Naive thymus-derived CD8-positive, alpha-beta T cell (primary cell): Measurements from ENCODE around the gene RUNDC3A. TPM values are rescaled to one million over a fixed set of nuclear protein-coding genes. Genes with fewer than 3 reads are reported as not detected.
A peak's percentile ranks its signal among the peaks of the same experiment; 100 is the strongest.
"Not testable (repeated sequence)": the region's sequence is repeated elsewhere in the genome, so short reads cannot be mapped to it uniquely, and the experiment has no call there.

Experiments used
- ATAC-seq, 2 donors: fragments of 150-1000 bp; cut with Tn5 transposase in 1 of 2; sonication (Bioruptor Pico), chemical (Tn5 transposase) in 1 of 2; 1 replicate in 1 of 2; 2 replicates in 1 of 2; pipeline ENCODE4 v1.10.0; 2021; ENCODE audit warnings: mild to moderate bottlenecking in 2 of 2, moderate library complexity in 2 of 2
- POLR2A ChIA-PET: fragments of 350-600 bp; sonication (Branson Sonifier 250); formaldehyde crosslinking; loops from one replicate; lab custom pipeline; 2021; ENCODE audit warnings: antibody characterized with exemption; lab: Charles Lee
- DNase-seq, 10 donors: peaks; one replicate each; pipeline versions ENCODE4 v3.0.0 to v3.0.0-alpha.2; 2020 to 2022
- H3K27ac Mint-ChIP-seq, 10 donors: one replicate each; pipeline ENCODE4 v1.8.0; 2020 to 2022; ENCODE audit warnings: mild to moderate bottlenecking in 10 of 10, mixed read lengths in 10 of 10, moderate library complexity in 4 of 10, inconsistent platforms in 1 of 10
- H3K27me3 Mint-ChIP-seq, 5 donors: one replicate each; pipeline ENCODE4 v1.8.0; 2021 to 2022; ENCODE audit warnings: mixed read lengths in 5 of 5
- H3K36me3 Mint-ChIP-seq, 3 donors: one replicate each; pipeline ENCODE4 v1.8.0; 2020 to 2022; ENCODE audit warnings: mixed read lengths in 3 of 3, mild to moderate bottlenecking in 2 of 3, inconsistent platforms in 1 of 3
- H3K4me1 Mint-ChIP-seq, 4 donors: one replicate each; pipeline ENCODE4 v1.8.0; 2021 to 2022; ENCODE audit warnings: mixed read lengths in 4 of 4
- H3K4me3 Mint-ChIP-seq, 10 donors: one replicate each; pipeline ENCODE4 v1.8.0; 2020 to 2022; ENCODE audit warnings: mild to moderate bottlenecking in 10 of 10, mixed read lengths in 10 of 10, moderate library complexity in 6 of 10, inconsistent platforms in 1 of 10
- H3K9me3 Mint-ChIP-seq, 9 donors: one replicate each; pipeline ENCODE4 v1.8.0; 2020 to 2022; ENCODE audit warnings: mixed read lengths in 9 of 9, mild to moderate bottlenecking in 3 of 9, inconsistent platforms in 1 of 9, moderate library complexity in 1 of 9
- polyA plus RNA-seq, 3 donors: library from polyadenylated mRNA; unstranded; fragments of 300-500 nt; fragmentation: Illumina TruSeq; gene quantifications; one replicate each; pipeline ENCODE4 v1.2.3, GENCODE V29; 2021
- total RNA-seq, 8 experiments: library from RNA in 2 of 8; stranded (reverse) in 2 of 8; gene quantifications; one replicate each; pipeline ENCODE4 v1.2.3 and lab custom pipeline; 2021 to 2026

RUNDC3A gene
- total and polyA plus RNA-seq, 5 experiments from 2014 or later: not detected

DNA sequence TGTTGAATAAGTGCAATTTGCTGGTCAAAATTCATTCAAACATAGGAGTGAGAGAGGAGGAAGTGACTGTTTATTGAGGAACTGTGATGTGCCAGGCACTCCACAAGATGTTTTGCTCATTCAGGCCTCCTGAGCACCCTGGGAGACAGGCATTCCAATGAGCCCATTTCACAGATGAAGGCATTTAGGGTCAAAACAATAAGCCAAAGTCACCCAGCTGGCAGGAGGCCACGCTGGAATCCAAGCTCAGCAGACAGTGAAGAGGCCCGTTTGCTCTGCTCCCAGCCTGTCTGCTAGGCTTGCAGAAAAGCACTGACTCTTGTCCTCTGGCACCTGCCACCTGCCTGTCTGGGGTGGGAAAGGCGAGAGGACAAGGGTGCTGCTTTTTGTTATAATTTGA, 26.3 kb downstream of the RUNDC3A start:
- Mint-ChIP-seq H3K4me3 (no peak overlapping the region), H3K4me1 (peaks cover 5 to 13% (median 8%) of the 10 kb centered on the region in 4 donors), H3K27me3 (peaks cover 0 to 3% (median 0%) of the 10 kb centered on the region in 5 donors), H3K36me3 (no peaks in the 10 kb centered on the region), H3K9me3 (no peaks in the 10 kb centered on the region), H3K27ac (peak overlapping the region in 1 of 10 donors; percentile 63)
- no peak for ATAC-seq
- POLR2A ChIA-PET: interaction anchor here (0.7 to 1.7 kb wide), 2 partner anchors 113 to 916 kb away, joined by 4 to 6 read pairs; no protein-coding TSS in a partner anchor
- peak in 1 of 10 donors; percentile 18 for DNase-seq

DNA sequence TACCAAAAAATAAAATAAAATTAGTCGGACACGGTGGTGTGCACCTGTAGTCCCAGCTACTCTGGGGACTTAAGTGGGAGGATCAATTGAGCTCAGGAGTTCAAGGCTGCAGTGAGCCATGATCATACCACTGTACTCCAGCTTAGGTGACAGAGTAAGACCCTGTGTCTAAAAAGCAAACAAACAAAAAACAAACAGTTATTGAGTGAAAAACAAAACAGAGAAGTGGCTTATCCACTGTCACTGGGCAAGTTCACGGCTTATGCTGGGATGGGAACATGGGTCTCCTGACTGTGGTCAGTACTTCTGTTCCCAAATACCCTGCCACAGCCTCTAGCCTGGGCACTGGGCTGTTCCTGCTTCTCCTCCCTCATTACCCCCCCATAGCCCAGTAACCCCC, 27.2 kb downstream of the RUNDC3A start:
- Mint-ChIP-seq H3K9me3 (no peaks in the 10 kb centered on the region), H3K27ac (no peak overlapping the region), H3K36me3 (no peaks in the 10 kb centered on the region), H3K4me1 (peaks cover 5 to 13% (median 8%) of the 10 kb centered on the region in 4 donors), H3K4me3 (no peak overlapping the region), H3K27me3 (peaks cover 0 to 3% (median 0%) of the 10 kb centered on the region in 5 donors)
- no peak for DNase-seq
- no peak for ATAC-seq
- POLR2A ChIA-PET: interaction anchor here (0.6 to 1.7 kb wide), 3 partner anchors 42 to 1712 kb away, joined by 3 to 6 read pairs (median 4); no protein-coding TSS in a partner anchor

DNA sequence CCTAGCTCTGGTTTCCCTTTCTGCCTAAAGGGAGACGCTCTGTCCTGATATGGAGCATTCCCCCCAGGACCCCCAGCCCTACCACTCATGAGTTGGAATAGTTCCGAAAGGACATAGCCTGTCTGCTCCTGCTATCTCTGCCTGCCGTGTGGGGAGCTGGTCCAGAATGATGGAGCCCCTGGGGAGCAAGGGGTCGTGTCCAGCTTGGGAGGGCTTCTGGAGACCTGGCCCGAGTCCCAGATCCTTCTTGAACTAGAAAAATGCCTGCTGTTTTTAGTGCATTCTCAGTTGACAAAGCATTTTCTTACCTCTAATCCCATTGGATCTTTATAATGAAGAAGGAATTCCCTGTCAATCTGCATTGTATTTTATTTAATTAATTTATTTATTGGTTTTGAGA, 27.6 kb downstream of the RUNDC3A start:
- peak in 1 of 10 donors; percentile 52 for DNase-seq
- H3K27me3 Mint-ChIP-seq: peaks cover 0 to 3% (median 0%) of the 10 kb centered on the region in 5 donors
- H3K36me3 Mint-ChIP-seq: no peaks in the 10 kb centered on the region
- no peak overlapping the region for H3K4me3 Mint-ChIP-seq
- peaks cover 5 to 13% (median 6%) of the 10 kb centered on the region in 4 donors for H3K4me1 Mint-ChIP-seq
- no peak overlapping the region for H3K27ac Mint-ChIP-seq
- POLR2A ChIA-PET: interaction anchor here (0.6 to 0.7 kb wide), 2 partner anchors 43 to 1712 kb away, joined by 3 to 4 read pairs; no protein-coding TSS in a partner anchor
- H3K9me3 Mint-ChIP-seq: no peaks in the 10 kb centered on the region
- ATAC-seq: no peak

DNA sequence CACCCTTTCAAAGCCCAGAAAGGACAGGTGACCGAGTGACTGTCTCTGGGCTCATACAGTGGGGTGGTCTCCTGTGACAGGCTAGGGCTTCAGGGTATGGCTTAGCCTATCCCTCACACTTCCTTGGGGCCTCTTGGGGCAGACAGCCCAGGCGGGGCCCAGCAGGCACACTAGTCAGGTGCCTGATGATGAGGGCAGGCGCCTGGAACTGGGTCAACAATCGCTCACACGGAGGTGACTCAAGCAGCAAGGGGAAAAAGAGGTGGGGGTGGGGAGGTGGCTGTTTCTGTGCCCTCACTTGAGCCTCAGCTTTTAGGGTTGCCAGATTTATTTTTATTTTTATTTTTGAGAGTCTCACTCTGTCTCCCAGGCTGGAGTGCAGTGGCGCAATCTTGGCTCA, 30.3 kb downstream of the RUNDC3A start:
- POLR2A ChIA-PET: interaction anchor here (0.8 to 1.3 kb wide), 4 partner anchors 12 to 152 kb away, joined by 3 to 4 read pairs (median 3); partner anchors contain the start of genes SLC25A39 and TMUB2
- peaks cover 0 to 6% (median under 1%) of the 10 kb centered on the region in 4 donors for H3K4me1 Mint-ChIP-seq
- no peak overlapping the region for H3K4me3 Mint-ChIP-seq
- no peak for DNase-seq
- no peak overlapping the region for H3K27ac Mint-ChIP-seq
- no peaks in the 10 kb centered on the region for H3K36me3 Mint-ChIP-seq
- no peaks in the 10 kb centered on the region for H3K9me3 Mint-ChIP-seq
- peaks cover 0 to 3% (median 0%) of the 10 kb centered on the region in 5 donors for H3K27me3 Mint-ChIP-seq
- no peak for ATAC-seq

DNA sequence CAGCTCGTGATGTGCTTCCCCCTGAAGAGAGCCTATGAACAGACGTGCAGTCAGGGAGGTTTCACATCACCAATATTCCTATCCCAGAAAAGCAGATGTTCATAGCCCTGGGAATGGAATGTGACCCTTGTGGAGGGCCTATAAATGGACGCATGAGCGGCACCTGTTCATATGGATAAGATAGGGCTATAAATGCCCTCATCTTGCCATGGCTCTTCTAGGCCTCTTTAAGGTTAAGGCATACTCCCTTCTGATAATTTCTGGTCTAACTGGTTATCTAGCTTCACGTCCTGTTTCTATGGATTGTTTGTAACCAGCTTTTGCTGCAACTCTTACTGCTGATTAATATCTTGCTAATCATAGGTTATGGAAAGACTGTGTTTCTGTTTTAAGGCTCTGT, 32.2 kb downstream of the RUNDC3A start:
- H3K27me3 Mint-ChIP-seq, ATAC-seq, H3K4me3 Mint-ChIP-seq, POLR2A ChIA-PET, DNase-seq, H3K36me3 Mint-ChIP-seq, H3K9me3 Mint-ChIP-seq: not testable (repeated sequence)
- H3K27ac Mint-ChIP-seq: peak overlapping the region in 1 of 10 donors; percentile 33
- peaks cover 8 to 14% (median 10%) of the 10 kb centered on the region in 4 donors for H3K4me1 Mint-ChIP-seq

DNA sequence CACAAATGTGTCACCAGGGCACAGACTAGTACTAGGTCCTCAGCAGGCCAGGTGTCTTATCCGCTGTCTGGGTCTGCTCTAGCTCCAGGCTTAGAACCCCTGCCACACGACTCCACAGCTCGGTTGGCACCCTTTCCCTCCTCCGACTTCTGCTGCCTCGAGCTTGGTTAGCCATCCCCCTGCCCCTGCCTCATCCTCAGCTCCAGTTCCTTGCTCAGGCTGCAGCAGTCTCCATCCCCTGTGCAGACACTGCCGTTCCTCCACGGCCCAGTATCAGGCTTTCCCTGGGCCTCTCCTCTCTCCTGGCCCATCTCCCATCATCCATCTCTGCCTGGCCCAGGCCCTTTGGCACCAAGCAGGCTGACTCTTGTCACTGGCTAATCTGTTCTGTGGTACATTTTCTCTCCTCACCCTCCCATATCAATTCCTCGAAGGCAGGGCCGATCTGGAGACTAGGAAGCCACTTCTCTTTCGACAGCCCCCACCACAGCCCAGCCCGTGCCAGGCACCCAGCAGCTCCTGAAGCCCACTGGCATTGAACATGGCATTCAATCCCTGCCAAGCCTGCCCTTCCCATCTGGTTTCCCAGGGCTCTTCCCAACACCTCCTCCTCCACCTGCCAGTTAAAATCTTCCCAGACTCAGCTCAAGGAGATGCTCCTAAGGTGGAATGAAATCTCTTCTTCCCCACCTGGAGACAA, 35.3 kb downstream of the RUNDC3A start:
- Mint-ChIP-seq H3K36me3 (no peaks in the 10 kb centered on the region), H3K9me3 (no peaks in the 10 kb centered on the region), H3K27me3 (peaks cover 0 to 3% (median 0%) of the 10 kb centered on the region in 5 donors), H3K4me3 (peak overlapping the region in 3 of 10 donors; percentile 2 to 21 (median 3)), H3K27ac (peak overlapping the region in 1 of 10 donors; percentile 61), H3K4me1 (peaks cover 14 to 35% (median 22%) of the 10 kb centered on the region in 4 donors)
- DNase-seq: no peak
- ATAC-seq: no peak
- POLR2A ChIA-PET: interaction anchor here (0.5 to 2.8 kb wide), 3 partner anchors 123 to 851 kb away, joined by 3 to 24 read pairs (median 3); partner anchors contain the start of gene UBTF

DNA sequence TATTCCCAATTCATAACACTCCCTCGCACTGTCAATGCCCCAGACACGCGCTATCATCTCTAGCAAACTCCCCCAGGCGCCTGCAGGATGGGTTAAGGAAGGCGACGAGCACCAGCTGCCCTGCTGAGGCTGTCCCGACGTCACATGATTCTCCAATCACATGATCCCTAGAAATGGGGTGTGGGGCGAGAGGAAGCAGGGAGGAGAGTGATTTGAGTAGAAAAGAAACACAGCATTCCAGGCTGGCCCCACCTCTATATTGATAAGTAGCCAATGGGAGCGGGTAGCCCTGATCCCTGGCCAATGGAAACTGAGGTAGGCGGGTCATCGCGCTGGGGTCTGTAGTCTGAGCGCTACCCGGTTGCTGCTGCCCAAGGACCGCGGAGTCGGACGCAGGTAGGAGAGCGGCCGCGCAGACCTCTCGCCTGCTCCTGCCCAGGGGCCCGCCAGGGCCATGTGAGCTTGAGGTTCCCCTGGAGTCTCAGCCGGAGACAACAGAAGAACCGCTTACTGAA, 36.6 kb downstream of the RUNDC3A start, which contains the start of gene GRN:
Gene GRN, plus strand, starts transcription at position 364 of the 515 bp plus-strand sequence. CDS start 3,863 bp downstream, outside the sequence.
- Mint-ChIP-seq H3K27ac (peak within 1 kb of the TSS in 9 of 10 donors; percentile 67 to 88 (median 82)), H3K4me3 (peak within 1 kb of the TSS; percentile 84 to 99 (median 94)), H3K36me3 (no peaks in the 10 kb centered on the region), H3K27me3 (peaks cover 0 to 3% (median 0%) of the 10 kb centered on the region in 5 donors), H3K9me3 (no peaks in the 10 kb centered on the region), H3K4me1 (peaks cover 16 to 37% (median 23%) of the 10 kb centered on the region in 4 donors)
- ATAC-seq (peak; percentile 98 to 99), DNase-seq (peak; percentile 68 to 90 (median 82))
- POLR2A ChIA-PET: interaction anchor here (0.6 to 2.8 kb wide), 8 partner anchors 9 to 1009 kb away, joined by 3 to 24 read pairs (median 8); partner anchors contain the start of gene UBTF

DNA sequence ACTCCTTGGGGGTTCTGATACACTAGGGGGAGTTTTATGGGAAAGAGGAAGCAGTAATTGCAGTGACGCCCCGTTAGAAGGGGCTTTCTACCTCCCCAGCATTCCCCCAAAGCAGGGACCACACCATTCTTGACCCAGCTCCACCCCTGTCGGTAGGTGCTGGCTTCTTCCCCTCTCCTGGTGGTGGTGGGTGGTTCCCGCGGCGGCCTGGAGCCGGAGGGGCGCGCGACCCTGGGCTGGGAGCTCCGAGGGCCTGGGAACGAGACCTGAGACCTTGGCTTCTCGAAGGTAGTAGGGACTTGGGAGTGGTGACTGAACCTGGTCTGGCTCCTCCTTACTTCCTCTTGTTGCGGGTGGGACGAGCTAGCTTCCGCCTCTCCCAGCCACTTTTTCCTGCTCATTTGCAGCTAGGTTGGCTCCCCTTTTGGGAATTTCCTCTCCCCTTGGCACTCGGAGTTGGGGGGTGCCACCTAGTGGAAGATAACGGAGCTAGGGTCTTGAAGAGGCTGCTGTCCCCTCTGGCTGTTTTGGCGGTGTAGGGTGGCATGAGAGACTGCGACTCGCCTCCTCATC, 37.1 kb downstream of the RUNDC3A start:
- H3K27ac Mint-ChIP-seq: peak overlapping the region in 9 of 10 donors; percentile 67 to 88 (median 82)
- DNase-seq: peak in 8 of 10 donors; percentile 31 to 76 (median 50)
- POLR2A ChIA-PET: interaction anchor here (0.6 to 2.8 kb wide), 9 partner anchors 9 to 1009 kb away, joined by 3 to 24 read pairs (median 7); partner anchors contain the start of gene UBTF
- peaks cover 0 to 3% (median 0%) of the 10 kb centered on the region in 5 donors for H3K27me3 Mint-ChIP-seq
- H3K9me3 Mint-ChIP-seq: no peaks in the 10 kb centered on the region
- peak; percentile 51 to 57 for ATAC-seq
- H3K4me1 Mint-ChIP-seq: peaks cover 16 to 37% (median 23%) of the 10 kb centered on the region in 4 donors
- H3K36me3 Mint-ChIP-seq: no peaks in the 10 kb centered on the region
- peak overlapping the region; percentile 84 to 99 (median 94) for H3K4me3 Mint-ChIP-seq

DNA sequence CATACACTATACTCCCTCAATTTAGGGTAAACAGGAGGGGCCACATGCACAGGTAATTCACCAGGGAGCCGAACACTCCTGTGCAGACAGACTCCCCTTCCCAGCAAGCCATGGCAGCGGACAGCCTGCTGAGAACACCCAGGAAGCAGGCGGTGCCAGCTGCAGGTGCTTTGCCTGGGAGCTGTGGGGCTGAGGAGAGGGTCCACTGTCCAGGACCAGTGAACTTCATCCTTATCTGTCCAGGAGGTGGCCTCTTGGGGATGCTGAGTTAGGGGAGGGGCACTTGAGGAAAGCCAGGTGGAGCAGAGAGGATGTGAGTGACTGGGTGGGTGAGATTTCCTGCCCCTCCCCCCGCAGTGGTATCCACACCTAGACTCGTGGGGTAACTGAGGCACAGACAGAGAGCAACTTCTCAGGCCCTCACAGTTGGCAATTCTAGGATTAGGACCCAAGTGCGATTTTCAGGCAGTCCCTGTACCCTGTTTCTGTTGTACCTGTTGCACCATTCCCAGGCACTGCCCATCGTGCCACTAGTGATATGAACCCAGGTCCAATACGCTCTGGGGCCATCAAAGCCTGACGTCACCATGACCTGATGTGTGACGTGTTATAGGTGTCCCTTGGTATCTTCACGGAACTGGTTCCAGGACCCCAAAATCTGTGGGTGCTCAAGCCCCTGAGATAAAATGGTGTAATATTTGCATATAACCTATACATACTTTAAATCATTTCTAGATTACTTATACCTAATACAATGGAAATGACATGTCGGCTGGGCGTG, 37.9 kb downstream of the RUNDC3A start:
- peak overlapping the region in 6 of 10 donors; percentile 67 to 85 (median 82) for H3K27ac Mint-ChIP-seq

DNA sequence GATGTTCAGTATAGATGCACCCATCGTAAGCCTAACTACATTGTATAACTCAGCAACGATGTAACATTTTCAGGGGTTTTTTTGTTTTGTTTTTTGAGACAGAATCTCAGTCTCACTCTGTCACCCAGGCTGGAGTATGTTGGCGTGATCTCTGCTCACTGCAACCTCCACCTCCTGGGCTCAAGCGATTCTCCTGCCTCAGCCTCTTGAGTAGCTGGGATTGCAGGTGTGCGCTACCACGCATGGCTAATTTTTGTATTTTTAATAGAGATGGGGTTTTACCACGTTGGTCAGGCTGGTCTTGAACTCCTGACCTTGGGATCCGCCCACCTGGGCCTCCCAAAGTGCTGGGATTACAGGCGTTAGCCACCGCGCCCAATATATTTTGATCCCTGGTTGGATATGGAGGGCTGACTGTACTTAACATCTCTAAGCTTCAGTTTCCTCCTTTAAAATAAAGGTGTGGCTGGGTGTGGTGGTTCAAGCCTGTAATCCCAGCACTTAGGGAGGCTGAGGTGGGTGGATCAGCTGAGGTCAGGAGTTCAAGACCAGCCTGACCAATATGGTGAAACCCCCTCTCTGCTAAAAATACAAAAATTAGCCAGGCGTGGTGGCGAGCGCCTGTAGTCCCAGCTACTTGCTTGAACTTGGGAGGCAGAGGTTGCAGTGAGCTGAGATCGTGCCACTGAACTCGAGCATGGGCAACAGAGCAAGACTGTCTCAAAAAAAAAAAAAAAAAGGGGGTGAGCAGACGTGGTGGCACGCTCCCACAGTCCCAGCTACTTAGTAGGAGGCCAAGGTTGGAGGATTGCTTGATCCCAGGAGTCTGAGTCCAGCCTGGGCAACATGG, 39.0 kb downstream of the RUNDC3A start:
- not testable (repeated sequence) for ATAC-seq, H3K36me3 Mint-ChIP-seq, H3K9me3 Mint-ChIP-seq, DNase-seq, H3K27me3 Mint-ChIP-seq
- H3K4me1 Mint-ChIP-seq: peaks cover 16 to 42% (median 26%) of the 10 kb centered on the region in 4 donors
- peak overlapping the region in 2 of 10 donors; percentile 17 to 33 for H3K27ac Mint-ChIP-seq
- POLR2A ChIA-PET: interaction anchor here (0.6 to 1.2 kb wide), 3 partner anchors 126 to 802 kb away, joined by 3 read pairs; no protein-coding TSS in a partner anchor
- peak overlapping the region in 3 of 10 donors; percentile 20 to 30 (median 24) for H3K4me3 Mint-ChIP-seq

More for the DNA sequence above, 37.9 kb downstream of the RUNDC3A start:
- H3K4me1 Mint-ChIP-seq: peaks cover 16 to 42% (median 25%) of the 10 kb centered on the region in 4 donors
- POLR2A ChIA-PET: interaction anchor here (0.6 to 2.8 kb wide), 9 partner anchors 8 to 1008 kb away, joined by 3 to 24 read pairs (median 7); partner anchors contain the start of gene UBTF
- ATAC-seq (no peak), DNase-seq (no peak)
- peak overlapping the region; percentile 84 to 99 (median 94) for H3K4me3 Mint-ChIP-seq
- no peaks in the 10 kb centered on the region for H3K36me3 Mint-ChIP-seq
- H3K27me3 Mint-ChIP-seq: peaks cover 0 to 3% (median 0%) of the 10 kb centered on the region in 5 donors
- H3K9me3 Mint-ChIP-seq: no peaks in the 10 kb centered on the region
